ENCODE results near the gene GALNT16.

DNA sequence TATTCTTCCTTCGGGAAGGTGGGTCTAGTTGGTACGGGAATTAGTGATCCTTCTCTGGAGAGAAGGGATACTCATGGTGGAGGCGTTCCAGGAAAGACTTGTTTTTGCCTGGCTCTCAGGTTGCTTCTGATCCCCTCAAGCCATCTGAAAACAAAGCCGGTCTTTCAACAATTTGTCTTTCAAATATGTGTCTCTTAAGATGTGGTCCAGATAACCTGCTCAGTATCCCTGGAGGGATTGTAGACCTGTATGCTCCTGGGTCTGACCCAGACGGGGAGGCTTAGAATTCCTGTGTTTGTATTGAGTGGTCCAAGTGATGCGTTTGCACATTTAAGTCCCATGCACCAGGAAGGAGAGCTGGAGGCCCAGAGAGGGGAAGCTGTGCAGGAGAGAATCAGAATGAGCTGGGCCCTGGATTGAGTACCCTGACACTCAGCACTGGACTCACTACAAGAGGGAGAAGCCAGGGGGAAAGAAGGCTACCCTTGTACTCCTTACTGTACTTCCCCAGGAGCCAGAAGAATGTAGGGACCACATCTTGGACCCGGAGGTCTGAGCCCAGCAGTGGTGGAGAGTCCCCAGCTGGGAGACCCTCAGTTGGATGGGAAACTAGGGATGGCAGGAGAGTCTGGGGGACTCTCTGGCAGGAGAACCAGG is 97.7 kb downstream of the GALNT16 start:
- TF ChIP-seq, protein P1, sequence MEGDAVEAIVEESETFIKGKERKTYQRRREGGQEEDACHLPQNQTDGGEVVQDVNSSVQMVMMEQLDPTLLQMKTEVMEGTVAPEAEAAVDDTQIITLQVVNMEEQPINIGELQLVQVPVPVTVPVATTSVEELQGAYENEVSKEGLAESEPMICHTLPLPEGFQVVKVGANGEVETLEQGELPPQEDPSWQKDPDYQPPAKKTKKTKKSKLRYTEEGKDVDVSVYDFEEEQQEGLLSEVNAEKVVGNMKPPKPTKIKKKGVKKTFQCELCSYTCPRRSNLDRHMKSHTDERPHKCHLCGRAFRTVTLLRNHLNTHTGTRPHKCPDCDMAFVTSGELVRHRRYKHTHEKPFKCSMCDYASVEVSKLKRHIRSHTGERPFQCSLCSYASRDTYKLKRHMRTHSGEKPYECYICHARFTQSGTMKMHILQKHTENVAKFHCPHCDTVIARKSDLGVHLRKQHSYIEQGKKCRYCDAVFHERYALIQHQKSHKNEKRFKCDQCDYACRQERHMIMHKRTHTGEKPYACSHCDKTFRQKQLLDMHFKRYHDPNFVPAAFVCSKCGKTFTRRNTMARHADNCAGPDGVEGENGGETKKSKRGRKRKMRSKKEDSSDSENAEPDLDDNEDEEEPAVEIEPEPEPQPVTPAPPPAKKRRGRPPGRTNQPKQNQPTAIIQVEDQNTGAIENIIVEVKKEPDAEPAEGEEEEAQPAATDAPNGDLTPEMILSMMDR (IDR thresholded peaks at IDR 0.05) = no peak
- no peak for TF ChIP-seq POLR2A (IDR thresholded peaks at IDR 0.05)
- TF ChIP-seq POLR2AphosphoS5 (IDR thresholded peaks at IDR 0.05) = no peak
- TF ChIP-seq EP300 (IDR thresholded peaks at IDR 0.05) = no peak
